Breast epithelium (tissue), 3 donors: Measurements from ENCODE around the gene NUP153.

Source experiments
- POLR2A ChIP-seq: fragments of 450-650 bp; IDR thresholded peaks from one replicate; pipeline ENCODE4 v1.6.1; 2016; ENCODE audit warnings: antibody characterized with exemption, mild to moderate bottlenecking, moderate library complexity
- POLR2AphosphoS5 ChIP-seq, 3 donors: sonication (generic); formaldehyde crosslinking; IDR thresholded peaks; one replicate each; pipeline ENCODE4 v1.6.1; 2017; ENCODE audit warnings: antibody characterized with exemption in 3 of 3
- TF ChIP-seq, protein P1 (sequence below), 3 donors: fragments of 450-650 bp; IDR thresholded peaks; one replicate each; pipeline ENCODE4 v1.5.1; 2016 to 2017; ENCODE audit warnings: antibody characterized with exemption in 3 of 3, mild to moderate bottlenecking in 3 of 3, moderate library complexity in 3 of 3

DNA sequence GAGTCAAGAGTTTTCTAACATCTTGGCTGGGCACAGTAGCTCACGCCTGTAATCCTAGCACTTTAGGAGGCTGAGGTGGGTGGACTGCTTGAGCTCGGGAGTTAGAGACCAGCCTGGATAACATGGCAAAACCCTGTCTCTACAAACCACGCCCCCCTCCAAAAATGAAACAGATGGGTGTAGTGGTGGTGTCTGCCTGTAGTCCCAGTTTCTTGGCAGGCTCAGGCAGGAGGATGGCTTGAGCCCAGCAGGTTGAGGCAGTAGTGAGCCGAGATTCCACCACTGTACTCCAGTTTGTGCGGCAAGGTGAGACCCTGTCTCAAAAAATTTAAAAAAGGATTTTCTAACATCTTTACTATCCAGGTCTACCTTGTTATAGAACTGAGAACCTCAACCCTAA, 84.6 kb downstream of the NUP153 start:
- TF ChIP-seq, protein P1, sequence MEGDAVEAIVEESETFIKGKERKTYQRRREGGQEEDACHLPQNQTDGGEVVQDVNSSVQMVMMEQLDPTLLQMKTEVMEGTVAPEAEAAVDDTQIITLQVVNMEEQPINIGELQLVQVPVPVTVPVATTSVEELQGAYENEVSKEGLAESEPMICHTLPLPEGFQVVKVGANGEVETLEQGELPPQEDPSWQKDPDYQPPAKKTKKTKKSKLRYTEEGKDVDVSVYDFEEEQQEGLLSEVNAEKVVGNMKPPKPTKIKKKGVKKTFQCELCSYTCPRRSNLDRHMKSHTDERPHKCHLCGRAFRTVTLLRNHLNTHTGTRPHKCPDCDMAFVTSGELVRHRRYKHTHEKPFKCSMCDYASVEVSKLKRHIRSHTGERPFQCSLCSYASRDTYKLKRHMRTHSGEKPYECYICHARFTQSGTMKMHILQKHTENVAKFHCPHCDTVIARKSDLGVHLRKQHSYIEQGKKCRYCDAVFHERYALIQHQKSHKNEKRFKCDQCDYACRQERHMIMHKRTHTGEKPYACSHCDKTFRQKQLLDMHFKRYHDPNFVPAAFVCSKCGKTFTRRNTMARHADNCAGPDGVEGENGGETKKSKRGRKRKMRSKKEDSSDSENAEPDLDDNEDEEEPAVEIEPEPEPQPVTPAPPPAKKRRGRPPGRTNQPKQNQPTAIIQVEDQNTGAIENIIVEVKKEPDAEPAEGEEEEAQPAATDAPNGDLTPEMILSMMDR (IDR thresholded peaks at IDR 0.05), result no peak
- TF ChIP-seq POLR2AphosphoS5 (IDR thresholded peaks at IDR 0.05) (no peak), POLR2A (no peak)
